T follicular helper cell (primary cell): ENCODE results near the gene CDK8.

Experiments
- DNase-seq: peaks from one replicate; pipeline ENCODE4 v3.0.0-alpha.2; 2020; ENCODE audit warnings: low read depth

Gene CDK8

DNA sequence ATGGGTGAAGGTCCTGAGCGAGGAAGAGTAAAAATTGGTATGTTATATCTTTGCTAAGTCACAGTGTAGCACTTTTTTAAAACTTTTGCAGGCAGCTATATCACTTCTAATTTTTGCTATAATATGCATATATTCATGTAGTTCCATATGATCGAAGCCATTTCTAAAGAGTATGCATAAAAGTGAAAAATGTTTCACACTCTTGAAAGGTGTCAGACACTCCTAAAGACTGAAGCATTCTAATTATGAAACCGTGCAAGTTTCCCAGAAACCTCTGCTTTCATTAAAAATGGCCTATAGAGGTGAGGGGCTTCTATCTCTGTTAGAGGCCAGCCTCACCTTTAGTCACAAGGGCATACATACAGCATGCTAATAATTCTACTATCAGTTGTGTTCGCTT lies 128.9 kb downstream of the CDK8 start:
- DNase-seq, result no peak

- no peak for DNase-seq
Observed at GRCh38 chr13:26384587-26384986, 130.7 kb downstream of the CDK8 start.

GRCh38 chr13:26386026-26386425 lies 132.1 kb downstream of the CDK8 start:
- no peak for DNase-seq

- DNase-seq, result no peak
Observed at GRCh38 chr13:26390203-26390602, 136.3 kb downstream of the CDK8 start.

- DNase-seq, result no peak
Observed at GRCh38 chr13:26400545-26400944, 146.6 kb downstream of the CDK8 start.

GRCh38 chr13:26401069-26401468 lies 147.1 kb downstream of the CDK8 start:
- no peak for DNase-seq

- no peak for DNase-seq
Observed at GRCh38 chr13:26401578-26402021, 147.7 kb downstream of the CDK8 start.

- no peak for DNase-seq
Observed at GRCh38 chr13:26406791-26407190, 152.9 kb downstream of the CDK8 start.

GRCh38 chr13:26411206-26411605 lies 157.3 kb downstream of the CDK8 start:
- DNase-seq, result no peak

GRCh38 chr13:26412263-26412662 lies 158.3 kb downstream of the CDK8 start:
- no peak for DNase-seq

- no peak for DNase-seq
Observed at GRCh38 chr13:26412936-26413716, 159.2 kb downstream of the CDK8 start.

DNA sequence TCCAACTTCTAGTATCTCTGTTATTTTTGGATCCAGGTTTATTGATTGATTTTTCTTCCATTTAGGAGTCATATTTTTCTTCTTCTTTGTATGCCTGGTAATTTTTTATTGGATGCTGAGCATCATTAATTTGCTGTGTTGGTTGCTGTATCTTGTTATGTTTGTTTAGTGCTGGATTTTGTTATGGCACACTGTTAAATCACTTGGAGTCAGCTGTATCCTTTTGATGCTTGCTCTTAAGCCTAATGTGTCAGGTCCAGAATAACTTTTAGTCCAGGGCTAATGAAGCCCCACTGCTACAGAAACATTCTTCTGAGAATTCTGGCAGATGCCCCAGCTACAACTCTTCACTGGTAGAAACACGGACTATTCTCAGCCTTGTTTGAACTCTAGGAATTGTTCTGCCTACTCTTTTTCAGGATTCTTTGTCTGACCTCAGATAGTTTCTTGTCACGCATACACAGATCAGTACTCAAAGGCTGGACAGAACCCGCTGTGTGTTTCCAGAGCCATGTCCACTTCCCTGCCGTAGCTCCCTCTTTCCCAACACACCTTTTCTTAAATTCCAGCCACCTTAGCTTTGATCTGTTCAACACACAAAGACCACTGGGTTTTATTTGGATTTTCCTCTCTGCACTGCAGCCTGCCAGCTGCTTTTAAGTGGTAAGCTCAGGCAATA lies 166.5 kb downstream of the CDK8 start:
- no peak for DNase-seq

- no peak for DNase-seq
Observed at GRCh38 chr13:26422036-26422435, 168.1 kb downstream of the CDK8 start.

GRCh38 chr13:26423629-26424028 lies 169.7 kb downstream of the CDK8 start:
- DNase-seq, result no peak

- DNase-seq, result no peak
Observed at GRCh38 chr13:26424181-26424580, 170.3 kb downstream of the CDK8 start.

DNA sequence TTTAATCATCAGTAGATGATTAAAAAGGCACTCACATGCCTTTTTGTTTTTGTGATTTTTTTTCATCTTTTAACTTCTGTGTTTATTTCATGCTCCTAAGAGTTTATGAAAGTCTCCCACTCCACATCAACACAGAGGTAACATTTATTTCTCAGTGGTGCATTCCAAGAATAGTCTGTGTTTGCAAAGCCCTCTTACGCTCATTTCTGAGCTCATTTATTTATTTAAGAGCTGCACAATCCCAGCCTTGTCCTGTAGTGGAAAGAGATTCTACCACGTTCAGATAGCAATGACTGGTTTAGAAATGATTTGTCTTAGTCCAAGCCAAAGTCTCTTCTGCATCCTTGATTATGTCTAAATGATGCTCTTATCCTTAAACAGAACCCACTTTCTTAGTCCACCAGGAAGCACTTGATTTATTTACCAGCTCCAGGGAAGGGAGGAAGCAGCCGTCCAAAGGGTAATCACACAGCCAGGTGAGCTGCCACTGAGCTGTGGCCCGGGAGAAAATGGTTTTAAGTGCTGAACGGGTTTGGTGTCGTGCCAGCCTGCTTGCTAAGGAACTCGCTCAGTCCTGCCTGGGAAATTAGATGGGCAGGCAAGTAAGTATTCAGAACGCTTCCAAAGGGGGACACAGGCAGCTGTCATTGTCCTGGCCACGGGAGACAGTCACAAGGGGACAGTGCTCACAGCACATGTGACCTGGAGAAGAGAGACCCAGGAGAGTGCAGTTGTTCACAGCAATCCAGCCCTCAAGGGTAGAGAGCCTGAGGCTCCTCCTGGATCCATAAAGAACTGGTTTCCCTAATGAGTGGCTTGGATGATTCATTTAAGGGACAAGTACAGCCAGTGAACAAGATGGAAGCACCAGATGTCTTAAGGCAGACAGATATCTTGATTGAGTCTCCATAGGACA lies 171.8 kb downstream of the CDK8 start:
- no peak for DNase-seq

GRCh38 chr13:26433776-26434175 lies 179.8 kb downstream of the CDK8 start:
- DNase-seq, result no peak

DNA sequence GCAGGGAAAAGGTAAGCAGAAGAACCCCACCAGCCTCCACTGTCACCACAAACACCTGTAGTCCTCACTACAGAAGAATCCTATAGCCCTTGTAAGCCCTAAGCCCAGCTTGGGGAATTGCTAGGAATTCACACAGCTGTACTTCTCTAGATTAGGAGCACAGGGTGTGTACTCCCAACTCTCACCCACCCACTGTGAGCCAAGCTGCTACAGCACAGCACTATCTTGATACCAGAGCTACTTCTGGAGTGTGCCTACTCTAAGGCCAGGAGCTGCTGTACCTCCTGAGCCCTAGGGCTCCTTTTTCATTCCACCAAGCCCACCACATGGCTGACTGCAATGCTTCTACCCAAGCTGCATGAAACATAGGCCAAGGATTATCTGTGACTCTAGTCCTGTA lies 181.2 kb downstream of the CDK8 start:
- DNase-seq, result no peak

- DNase-seq, result no peak
Observed at GRCh38 chr13:26435646-26436045, 181.7 kb downstream of the CDK8 start.

DNA sequence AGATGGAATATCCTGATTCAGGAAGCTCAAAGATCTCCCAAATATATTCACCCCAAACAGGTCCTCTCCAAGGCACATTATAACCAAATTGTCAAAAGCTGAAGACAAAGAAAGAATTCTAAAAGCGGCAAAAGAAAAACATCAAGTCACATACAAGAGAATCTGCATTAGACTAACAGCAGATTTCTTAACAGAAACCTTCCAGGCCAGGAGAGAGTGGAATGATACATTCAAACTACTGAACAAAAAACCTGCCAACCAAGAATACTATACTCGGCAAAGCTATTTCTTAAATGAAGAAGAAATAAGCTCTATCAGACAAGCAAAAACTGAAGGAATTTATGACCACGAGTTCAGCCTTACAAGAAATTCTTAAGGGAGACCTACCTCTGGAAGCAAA lies 183.0 kb downstream of the CDK8 start:
- no peak for DNase-seq

GRCh38 chr13:26440111-26440510 lies 186.2 kb downstream of the CDK8 start:
- DNase-seq, result no peak

DNA sequence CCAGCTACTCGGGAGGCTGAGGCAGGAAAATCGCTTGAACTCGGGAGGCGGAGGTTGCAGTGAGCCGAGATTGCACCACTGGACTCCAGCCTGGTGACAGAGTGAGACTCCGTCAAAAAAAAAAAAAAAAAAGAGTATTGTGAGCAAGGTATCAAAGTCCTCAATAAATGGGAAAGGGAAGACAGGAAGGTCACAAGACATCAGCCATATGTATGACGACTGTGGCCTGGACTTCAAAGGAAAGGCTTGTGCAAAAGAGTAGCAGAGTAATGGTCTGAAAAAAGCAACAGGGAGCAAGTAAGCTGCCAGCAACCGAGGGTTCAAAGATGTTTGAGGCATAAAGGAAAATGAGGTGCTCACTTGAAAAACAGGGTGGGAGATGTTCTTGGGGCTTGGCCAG lies 187.5 kb downstream of the CDK8 start:
- no peak for DNase-seq

- DNase-seq, result no peak
Observed at GRCh38 chr13:26442541-26442940, 188.6 kb downstream of the CDK8 start.
